ENCODE results near the gene CRB3. TPM values are rescaled to one million over a fixed set of nuclear protein-coding genes. Genes with fewer than 3 reads are reported as not detected.
A peak's percentile ranks its signal among the peaks of the same experiment; 100 is the strongest.

Gene CRB3
- total and polyA plus RNA-seq, 2 of the 13 experiments (the other 11 are each of a cell fraction or from before 2014, with no cell fraction given), result 10.6 to 25.6 TPM

GRCh38 chr19:6425732-6426620 lies 38.1 kb upstream of the CRB3 start:
- H3K9ac ChIP-seq (ENCODE audit: insufficient read depth, low read depth, low read length), result peak overlapping the region; percentile 52
- POLR2A ChIA-PET, result interaction anchor here (0.7 to 3.0 kb wide), 6 partner anchors 9 to 65 kb away, joined by 3 to 29 read pairs (median 10); partner anchors contain the start of genes ALKBH7, CLPP, GTF2F1 and SLC25A41
- BruUV-seq (replicated peaks), result TSS peak; percentile 67
- no peak for TF ChIP-seq ZFP82 (CRISPR knock-in tag; IDR thresholded peaks at IDR 0.05; ENCODE audit: borderline replicate concordance)
- TF ChIP-seq ZNF430 (CRISPR knock-in tag; IDR thresholded peaks at IDR 0.05), result 0 out of 2 replicates have a peak, but pooled peaks have one; percentile 18
- no peak for TF ChIP-seq GZF1 (CRISPR knock-in tag; IDR thresholded peaks at IDR 0.05)
- TF ChIP-seq ZNF432 (CRISPR knock-in tag; IDR thresholded peaks at IDR 0.05; ENCODE audit: borderline replicate concordance), result no peak
- no peak for TF ChIP-seq SP5 (CRISPR knock-in tag; IDR thresholded peaks at IDR 0.05; ENCODE audit: borderline replicate concordance, low read depth)
- no peak for TF ChIP-seq SNAPC4 (CRISPR knock-in tag; IDR thresholded peaks at IDR 0.05)
- no peak for TF ChIP-seq ZNF850 (CRISPR knock-in tag; conservative IDR thresholded peaks at IDR 0.05)
- TF ChIP-seq KLF15 (CRISPR knock-in tag; IDR thresholded peaks at IDR 0.05; ENCODE audit: borderline replicate concordance), result no peak
- TF ChIP-seq ZBTB38 (CRISPR knock-in tag; IDR thresholded peaks at IDR 0.05), result peak; percentile 81
- TF ChIP-seq NONO (IDR thresholded peaks at IDR 0.05), result no peak
- TF ChIP-seq NONO (CRISPR knock-in tag; conservative IDR thresholded peaks at IDR 0.05), result no peak
- TF ChIP-seq, protein P1, sequence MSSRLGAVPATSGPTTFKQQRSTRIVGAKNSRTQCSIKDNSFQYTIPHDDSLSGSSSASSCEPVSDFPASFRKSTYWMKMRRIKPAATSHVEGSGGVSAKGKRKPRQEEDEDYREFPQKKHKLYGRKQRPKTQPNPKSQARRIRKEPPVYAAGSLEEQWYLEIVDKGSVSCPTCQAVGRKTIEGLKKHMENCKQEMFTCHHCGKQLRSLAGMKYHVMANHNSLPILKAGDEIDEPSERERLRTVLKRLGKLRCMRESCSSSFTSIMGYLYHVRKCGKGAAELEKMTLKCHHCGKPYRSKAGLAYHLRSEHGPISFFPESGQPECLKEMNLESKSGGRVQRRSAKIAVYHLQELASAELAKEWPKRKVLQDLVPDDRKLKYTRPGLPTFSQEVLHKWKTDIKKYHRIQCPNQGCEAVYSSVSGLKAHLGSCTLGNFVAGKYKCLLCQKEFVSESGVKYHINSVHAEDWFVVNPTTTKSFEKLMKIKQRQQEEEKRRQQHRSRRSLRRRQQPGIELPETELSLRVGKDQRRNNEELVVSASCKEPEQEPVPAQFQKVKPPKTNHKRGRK (CRISPR knock-in tag; IDR thresholded peaks at IDR 0.05), result no peak
- TF ChIP-seq ZNF543 (CRISPR knock-in tag; IDR thresholded peaks at IDR 0.05), result no peak
- peak; percentile 30; the same call in 1 of the 2 replicates for TF ChIP-seq ZNF576 (CRISPR knock-in tag; IDR thresholded peaks at IDR 0.05)

More at GRCh38 chr19:6425732-6426620, 38.1 kb upstream of the CRB3 start:
- peak overlapping the region; percentile 43 for H3K4me2 ChIP-seq (ENCODE audit: low read depth, low read length)
- in situ Hi-C loops (cut with HindIII; ENCODE audit: extremely low pct_ligation_motif_present, low pct_unique_long_range_greater_than_20kb) (no loop called here), intact Hi-C loops (cut with micrococcal nuclease; ENCODE audit: unreplicated experiment) (no loop called here)
- peak overlapping the region; percentile 30 for H2AFZ ChIP-seq (ENCODE audit: low read length)
- peaks cover 8 to 16% of the 10 kb centered on the region in 2 experiments; a peak in 4 of 5 replicates for H3K36me3 ChIP-seq (replicated peaks in 1 of 2; ENCODE audit: control insufficient read depth in 1 of 2, insufficient read depth in 2 of 2, low read length in 2 of 2)
- no peaks in the 10 kb centered on the region; a peak in 1 of 5 replicates for H3K27me3 ChIP-seq (ENCODE audit: control insufficient read depth in 1 of 2, insufficient read depth in 2 of 2, low read length in 2 of 2)
- no peak for FAIRE-seq
- H3K4me3 ChIP-seq (replicated peaks in 1 of 3; ENCODE audit: insufficient read depth in 1 of 3, low read depth in 2 of 3, low read length in 3 of 3), result peak overlapping the region in 1 of 3 experiments; percentile 18; a peak in 1 of 6 replicates
- peaks cover 33% of the 10 kb centered on the region for H3K4me1 ChIP-seq (ENCODE audit: insufficient read depth, low read length)
- peak overlapping the region; percentile 62 for H3K27ac ChIP-seq (ENCODE audit: extremely low read length, insufficient read depth, low read length)
- no peaks in the 10 kb centered on the region for H3K9me3 ChIP-seq (ENCODE audit: low read length)
- DNase-seq (ENCODE audit: low spot score), result peak; percentile 60
- peaks cover 29% of the 10 kb centered on the region for H4K20me1 ChIP-seq (ENCODE audit: insufficient read depth, low read length)
- CTCF ChIA-PET (ENCODE audit: low intra/inter-chr PET ratio, low total read pairs), result interaction anchor here (1.3 to 1.4 kb wide), 2 partner anchors 260 to 300 kb away, joined by 3 to 5 read pairs; no protein-coding TSS in a partner anchor
- 88% methylated on average over 16 of the region's 21 CpGs for WGBS (ENCODE audit: low lambda C conversion rate)
- peaks cover 31% of the 10 kb centered on the region for H3K79me2 ChIP-seq (ENCODE audit: insufficient read depth, low read length)
- ATAC-seq, result peak; percentile 7; the same call in 1 of the 3 replicates

All from HepG2 (cell line).